Lung (tissue), 12 donors: ENCODE measurements around the gene CENPK. TPM values are rescaled to one million over a fixed set of nuclear protein-coding genes. Genes with fewer than 3 reads are reported as not detected.

Experiments used
- ATAC-seq: fragments of 200-7000 bp; cut with Tn5 transposase; one replicate; pipeline ENCODE4 v1.9.1; 2020; ENCODE audit warnings: moderate number of reproducible peaks; ENCODE audit not compliant: insufficient read depth, low FRiP score
- DNase-seq, 3 donors: peaks; one replicate each; pipeline ENCODE4 v3.0.0-alpha.2; 2013 to 2017
- H3K27ac ChIP-seq, 2 donors: one replicate each; pipeline ENCODE4 v1.5.1; 2013; ENCODE audit warnings: mild to moderate bottlenecking in 2 of 2, moderate library complexity in 2 of 2, control low read depth in 1 of 2, inconsistent platforms in 1 of 2, low read depth in 1 of 2, low read length in 1 of 2
- H3K27me3 ChIP-seq, 3 donors: one replicate each; pipeline ENCODE4 v1.5.1; 2013; ENCODE audit warnings: low read length in 2 of 3; ENCODE audit not compliant: control insufficient read depth in 3 of 3, insufficient read depth in 3 of 3
- H3K36me3 ChIP-seq, 4 donors: one replicate each; pipeline ENCODE4 v1.5.1; 2013; ENCODE audit warnings: low read length in 4 of 4, mild to moderate bottlenecking in 1 of 4, moderate library complexity in 1 of 4; ENCODE audit not compliant: control insufficient read depth in 4 of 4, insufficient read depth in 4 of 4
- H3K4me1 ChIP-seq, 5 donors: one replicate each; pipeline ENCODE4 v1.5.1; 2013; ENCODE audit warnings: low read length in 5 of 5, mild to moderate bottlenecking in 2 of 5, moderate library complexity in 1 of 5; ENCODE audit not compliant: control insufficient read depth in 5 of 5, insufficient read depth in 5 of 5
- H3K4me3 ChIP-seq: one replicate; pipeline ENCODE4 v1.5.1; 2013; ENCODE audit warnings: mild to moderate bottlenecking, control low read depth, moderate library complexity
- H3K9ac ChIP-seq, 2 donors: one replicate each; pipeline ENCODE4 v1.5.1; 2013; ENCODE audit warnings: low read length in 2 of 2, control low read depth in 1 of 2; ENCODE audit not compliant: insufficient read depth in 1 of 2
- H3K9me3 ChIP-seq, 4 donors: one replicate each; pipeline ENCODE4 v1.5.1; 2013; ENCODE audit warnings: low read length in 3 of 4, mild to moderate bottlenecking in 1 of 4, moderate library complexity in 1 of 4; ENCODE audit not compliant: control insufficient read depth in 4 of 4, insufficient read depth in 3 of 4
- WGBS, 2 donors: extraction: QIAGEN DNeasy Blood & Tissue Kit; methylation state at CpG; one replicate each; pipeline ENCODE4 v1.1.7; 2013; 5-methylcytosine and 5-hydroxymethylcytosine counted together
- polyA plus RNA-seq, 2 donors: library from polyadenylated mRNA; stranded (reverse); fragments of 200-250 nt; gene quantifications; one replicate each; pipeline ENCODE4 v1.2.1, GENCODE V29; 2013
- total RNA-seq, 2 donors: library from RNA; depleted of rRNA in 1 of 2; stranded (reverse); fragments of >200 nt in 1 of 2; gene quantifications; one replicate each; pipeline ENCODE4 v1.2.1, GENCODE V29; 2014 to 2021
- TF ChIP-seq, protein P1 (sequence below): IDR thresholded peaks from 2 replicates; pipeline ENCODE4 v1.5.1; 2012; ENCODE audit warnings: mild to moderate bottlenecking; ENCODE audit errors: control extremely low read depth, extremely low read depth
- donor health status: control.
- donor health status: control.
- donor health status: Bipolar disorder and iron deficiency.
- donor health status: healthy.
- donor health status: DM: yes; HTN: yes; CAD: no.

Gene CENPK
- total and polyA plus RNA-seq, 4 donors = 1.6 to 17.1 (median 4.8) TPM

DNA sequence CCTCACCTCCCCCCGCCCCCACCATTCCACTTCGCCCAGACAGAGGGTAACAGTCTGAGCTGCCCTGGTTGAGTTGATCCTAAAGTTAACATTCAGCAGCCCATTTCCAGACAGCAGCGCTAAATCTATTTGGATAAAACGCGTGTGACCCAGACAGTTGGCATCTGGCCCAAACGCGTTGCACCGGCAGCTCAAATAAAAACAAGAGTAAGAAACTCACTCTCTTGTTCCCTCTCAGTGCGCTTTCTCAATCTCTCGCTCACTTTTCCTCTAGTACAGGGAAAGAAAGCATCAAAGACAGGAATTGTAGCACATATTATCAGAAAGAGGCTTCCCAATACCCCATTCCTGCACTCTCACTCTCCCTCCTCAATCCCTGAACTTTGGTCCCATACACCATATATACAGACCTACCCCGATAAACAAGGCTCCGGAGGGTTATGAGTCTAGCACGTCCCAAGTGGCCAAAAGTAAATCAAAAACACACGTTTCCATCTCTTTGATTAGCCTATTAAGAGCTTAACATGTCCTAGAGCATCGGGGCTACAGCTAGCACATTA, 82.6 kb downstream of the CENPK start:
- Histone ChIP-seq H3K4me1 (peaks cover 0 to 31% (median 5%) of the 10 kb centered on the region in 5 donors), H3K27me3 (no peaks in the 10 kb centered on the region), H3K9me3 (no peaks in the 10 kb centered on the region), H3K36me3 (no peaks in the 10 kb centered on the region), H3K4me3 (peak overlapping the region; percentile 32), H3K9ac (peak overlapping the region in 1 of 2 donors; percentile 89), H3K27ac (peak overlapping the region; percentile 24 to 85)
- DNase-seq = peak; percentile 87 to 93 (median 90)
- peak; percentile 10 for ATAC-seq
- TF ChIP-seq, protein P1, sequence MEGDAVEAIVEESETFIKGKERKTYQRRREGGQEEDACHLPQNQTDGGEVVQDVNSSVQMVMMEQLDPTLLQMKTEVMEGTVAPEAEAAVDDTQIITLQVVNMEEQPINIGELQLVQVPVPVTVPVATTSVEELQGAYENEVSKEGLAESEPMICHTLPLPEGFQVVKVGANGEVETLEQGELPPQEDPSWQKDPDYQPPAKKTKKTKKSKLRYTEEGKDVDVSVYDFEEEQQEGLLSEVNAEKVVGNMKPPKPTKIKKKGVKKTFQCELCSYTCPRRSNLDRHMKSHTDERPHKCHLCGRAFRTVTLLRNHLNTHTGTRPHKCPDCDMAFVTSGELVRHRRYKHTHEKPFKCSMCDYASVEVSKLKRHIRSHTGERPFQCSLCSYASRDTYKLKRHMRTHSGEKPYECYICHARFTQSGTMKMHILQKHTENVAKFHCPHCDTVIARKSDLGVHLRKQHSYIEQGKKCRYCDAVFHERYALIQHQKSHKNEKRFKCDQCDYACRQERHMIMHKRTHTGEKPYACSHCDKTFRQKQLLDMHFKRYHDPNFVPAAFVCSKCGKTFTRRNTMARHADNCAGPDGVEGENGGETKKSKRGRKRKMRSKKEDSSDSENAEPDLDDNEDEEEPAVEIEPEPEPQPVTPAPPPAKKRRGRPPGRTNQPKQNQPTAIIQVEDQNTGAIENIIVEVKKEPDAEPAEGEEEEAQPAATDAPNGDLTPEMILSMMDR = no peak
- 0 to 1% methylated on average over 15 of the region's 15 CpGs for whole genome bisulfite sequencing, 2 donors

- TF ChIP-seq, protein P1 = no peak
- no peaks in the 10 kb centered on the region for H3K36me3 ChIP-seq
- H3K9ac ChIP-seq = peak overlapping the region in 1 of 2 donors; percentile 89
- 47 to 49% methylated on average over 1 of the region's 1 CpG for WGBS, 2 donors
- peaks cover 0 to 31% (median 5%) of the 10 kb centered on the region in 5 donors for H3K4me1 ChIP-seq
- DNase-seq (peak in 1 of 3 donors; percentile 10), ATAC-seq (no peak)
- no peaks in the 10 kb centered on the region for H3K27me3 ChIP-seq
- H3K27ac ChIP-seq = peak overlapping the region in 1 of 2 donors; percentile 85
- H3K9me3 ChIP-seq = no peaks in the 10 kb centered on the region
- H3K4me3 ChIP-seq = no peak overlapping the region
Measured at GRCh38 chr5:65479527-65479926, 83.4 kb downstream of the CENPK start.

- Histone ChIP-seq H3K36me3 (no peaks in the 10 kb centered on the region), H3K4me1 (peaks cover 0 to 26% (median 2%) of the 10 kb centered on the region in 5 donors), H3K27ac (no peak overlapping the region), H3K4me3 (no peak overlapping the region), H3K9me3 (no peaks in the 10 kb centered on the region), H3K9ac (no peak overlapping the region), H3K27me3 (no peaks in the 10 kb centered on the region)
- TF ChIP-seq, protein P1 = no peak
- DNase-seq (no peak), ATAC-seq (no peak)
- 78 to 94% methylated on average over 1 of the region's 1 CpG for WGBS, 2 donors
Measured at GRCh38 chr5:65478336-65478735, 84.6 kb downstream of the CENPK start.

- peaks cover 0 to 15% (median 0%) of the 10 kb centered on the region in 5 donors for H3K4me1 ChIP-seq
- no peak for ATAC-seq
- no peak overlapping the region for H3K9ac ChIP-seq
- TF ChIP-seq, protein P1 = no peak
- DNase-seq = no peak
- H3K27ac ChIP-seq = no peak overlapping the region
- WGBS, 2 donors = 92 to 97% methylated on average over 1 of the region's 1 CpG
- H3K9me3 ChIP-seq = no peaks in the 10 kb centered on the region
- H3K4me3 ChIP-seq = no peak overlapping the region
- H3K27me3 ChIP-seq = no peaks in the 10 kb centered on the region
- H3K36me3 ChIP-seq = no peaks in the 10 kb centered on the region
Measured at GRCh38 chr5:65475895-65476294, 87.1 kb downstream of the CENPK start.
